ENCODE data around the gene ACSL5. TPM values are rescaled to one million over a fixed set of nuclear protein-coding genes. Genes with fewer than 3 reads are reported as not detected.

The ACSL5 gene, protein sequence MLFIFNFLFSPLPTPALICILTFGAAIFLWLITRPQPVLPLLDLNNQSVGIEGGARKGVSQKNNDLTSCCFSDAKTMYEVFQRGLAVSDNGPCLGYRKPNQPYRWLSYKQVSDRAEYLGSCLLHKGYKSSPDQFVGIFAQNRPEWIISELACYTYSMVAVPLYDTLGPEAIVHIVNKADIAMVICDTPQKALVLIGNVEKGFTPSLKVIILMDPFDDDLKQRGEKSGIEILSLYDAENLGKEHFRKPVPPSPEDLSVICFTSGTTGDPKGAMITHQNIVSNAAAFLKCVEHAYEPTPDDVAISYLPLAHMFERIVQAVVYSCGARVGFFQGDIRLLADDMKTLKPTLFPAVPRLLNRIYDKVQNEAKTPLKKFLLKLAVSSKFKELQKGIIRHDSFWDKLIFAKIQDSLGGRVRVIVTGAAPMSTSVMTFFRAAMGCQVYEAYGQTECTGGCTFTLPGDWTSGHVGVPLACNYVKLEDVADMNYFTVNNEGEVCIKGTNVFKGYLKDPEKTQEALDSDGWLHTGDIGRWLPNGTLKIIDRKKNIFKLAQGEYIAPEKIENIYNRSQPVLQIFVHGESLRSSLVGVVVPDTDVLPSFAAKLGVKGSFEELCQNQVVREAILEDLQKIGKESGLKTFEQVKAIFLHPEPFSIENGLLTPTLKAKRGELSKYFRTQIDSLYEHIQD
- total RNA-seq: not detected in 2 replicates
- 0.31 TPM in 1 of 2 replicates, not detected in the other for polyA plus RNA-seq

DNA sequence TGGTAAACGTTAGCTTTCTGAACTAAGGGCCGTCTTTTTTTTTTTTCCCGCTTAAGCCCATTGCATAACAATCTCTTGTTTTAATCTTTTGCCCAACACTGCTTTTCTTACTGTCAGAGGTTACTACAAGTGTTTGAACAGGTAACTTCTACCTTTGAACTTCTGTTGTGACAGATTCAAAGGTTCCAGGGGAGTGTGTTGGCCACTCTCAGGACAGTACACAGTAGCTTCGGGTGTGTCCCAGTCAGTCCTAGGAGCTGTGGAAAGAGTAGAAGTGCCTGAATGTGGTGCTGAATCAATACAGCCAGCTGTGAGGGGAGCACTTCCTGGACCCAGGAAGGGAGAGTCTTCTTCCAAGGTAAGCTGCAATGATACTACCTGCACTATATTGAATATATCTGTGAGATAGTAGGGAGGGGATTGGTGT is at the start of gene ACSL5:
Gene ACSL5, plus strand, starts transcription at position 205 of the 427 bp plus-strand sequence. CDS start 20,831 bp downstream, outside the sequence.
- H3K4me3 ChIP-seq: no peak within 1 kb of the TSS
- H3K4me1 ChIP-seq (ENCODE audit: low read depth): no peaks in the 10 kb centered on the region
- TF ChIP-seq, protein P1, sequence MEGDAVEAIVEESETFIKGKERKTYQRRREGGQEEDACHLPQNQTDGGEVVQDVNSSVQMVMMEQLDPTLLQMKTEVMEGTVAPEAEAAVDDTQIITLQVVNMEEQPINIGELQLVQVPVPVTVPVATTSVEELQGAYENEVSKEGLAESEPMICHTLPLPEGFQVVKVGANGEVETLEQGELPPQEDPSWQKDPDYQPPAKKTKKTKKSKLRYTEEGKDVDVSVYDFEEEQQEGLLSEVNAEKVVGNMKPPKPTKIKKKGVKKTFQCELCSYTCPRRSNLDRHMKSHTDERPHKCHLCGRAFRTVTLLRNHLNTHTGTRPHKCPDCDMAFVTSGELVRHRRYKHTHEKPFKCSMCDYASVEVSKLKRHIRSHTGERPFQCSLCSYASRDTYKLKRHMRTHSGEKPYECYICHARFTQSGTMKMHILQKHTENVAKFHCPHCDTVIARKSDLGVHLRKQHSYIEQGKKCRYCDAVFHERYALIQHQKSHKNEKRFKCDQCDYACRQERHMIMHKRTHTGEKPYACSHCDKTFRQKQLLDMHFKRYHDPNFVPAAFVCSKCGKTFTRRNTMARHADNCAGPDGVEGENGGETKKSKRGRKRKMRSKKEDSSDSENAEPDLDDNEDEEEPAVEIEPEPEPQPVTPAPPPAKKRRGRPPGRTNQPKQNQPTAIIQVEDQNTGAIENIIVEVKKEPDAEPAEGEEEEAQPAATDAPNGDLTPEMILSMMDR (IDR thresholded peaks at IDR 0.05; ENCODE audit: low read depth, low read length): no peak
- no peak within 1 kb of the TSS for H3K27ac ChIP-seq
- no peak for DNase-seq (ENCODE audit: low read depth in 1 of 2, low spot score in 1 of 2)
- H3K27me3 ChIP-seq: no peaks in the 10 kb centered on the region
- H3K9me3 ChIP-seq (ENCODE audit: low read depth): no peaks in the 10 kb centered on the region
- H3K36me3 ChIP-seq: no peaks in the 10 kb centered on the region

DNA sequence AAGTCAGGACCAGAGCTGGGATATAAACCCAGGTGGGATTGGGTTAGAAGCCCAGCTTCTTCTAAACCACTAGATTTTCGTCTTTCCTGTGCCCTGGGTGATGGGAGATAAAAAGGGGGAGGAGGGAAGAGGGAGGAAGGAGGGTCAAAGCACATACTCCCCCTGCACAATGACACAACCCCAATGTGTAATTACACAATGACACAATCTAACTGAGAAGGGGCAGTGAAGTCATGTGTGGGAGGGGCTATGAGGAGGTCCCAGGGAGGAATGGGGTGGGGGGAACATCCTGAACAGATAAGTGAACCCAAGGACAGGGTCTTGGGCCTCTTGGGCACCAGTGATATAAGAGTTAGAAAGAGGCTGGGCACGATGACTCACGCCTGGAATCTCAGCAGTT is 46.2 kb upstream of the ACSL5 start:
- TF ChIP-seq, protein P1 (IDR thresholded peaks at IDR 0.05; ENCODE audit: low read depth, low read length): no peak
- no peaks in the 10 kb centered on the region for H3K27me3 ChIP-seq
- H3K4me3 ChIP-seq: no peak overlapping the region
- H3K9me3 ChIP-seq (ENCODE audit: low read depth): no peaks in the 10 kb centered on the region
- no peak for DNase-seq (ENCODE audit: low read depth in 1 of 2, low spot score in 1 of 2)
- no peak overlapping the region for H3K27ac ChIP-seq
- H3K36me3 ChIP-seq: no peaks in the 10 kb centered on the region
- H3K4me1 ChIP-seq (ENCODE audit: low read depth): no peaks in the 10 kb centered on the region

DNA sequence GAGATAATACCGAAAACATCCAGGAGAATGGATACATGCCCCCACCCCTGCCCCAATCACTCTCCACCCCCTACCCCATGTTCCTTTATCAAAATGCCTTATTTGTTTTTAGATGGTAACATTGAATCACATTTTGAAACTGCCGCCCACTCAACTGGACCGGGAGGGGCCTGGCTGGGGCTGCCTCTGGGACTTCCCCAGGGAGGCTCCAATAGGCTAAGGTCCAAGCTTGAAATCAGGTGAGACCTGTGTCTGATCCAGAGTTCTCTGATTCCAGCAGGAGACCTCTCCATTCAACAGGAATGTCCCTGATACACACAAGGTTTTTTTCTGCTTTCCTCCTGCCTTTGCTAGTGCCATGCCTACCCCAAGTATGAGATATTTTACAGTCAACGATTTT is 43.8 kb upstream of the ACSL5 start:
- Histone ChIP-seq H3K4me3 (no peak overlapping the region), H3K27me3 (no peaks in the 10 kb centered on the region), H3K9me3 (ENCODE audit: low read depth) (no peaks in the 10 kb centered on the region), H3K36me3 (no peaks in the 10 kb centered on the region), H3K4me1 (ENCODE audit: low read depth) (peaks cover 4% of the 10 kb centered on the region), H3K27ac (no peak overlapping the region)
- TF ChIP-seq, protein P1 (IDR thresholded peaks at IDR 0.05; ENCODE audit: low read depth, low read length): no peak
- no peak for DNase-seq (ENCODE audit: low read depth in 1 of 2, low spot score in 1 of 2)

DNA sequence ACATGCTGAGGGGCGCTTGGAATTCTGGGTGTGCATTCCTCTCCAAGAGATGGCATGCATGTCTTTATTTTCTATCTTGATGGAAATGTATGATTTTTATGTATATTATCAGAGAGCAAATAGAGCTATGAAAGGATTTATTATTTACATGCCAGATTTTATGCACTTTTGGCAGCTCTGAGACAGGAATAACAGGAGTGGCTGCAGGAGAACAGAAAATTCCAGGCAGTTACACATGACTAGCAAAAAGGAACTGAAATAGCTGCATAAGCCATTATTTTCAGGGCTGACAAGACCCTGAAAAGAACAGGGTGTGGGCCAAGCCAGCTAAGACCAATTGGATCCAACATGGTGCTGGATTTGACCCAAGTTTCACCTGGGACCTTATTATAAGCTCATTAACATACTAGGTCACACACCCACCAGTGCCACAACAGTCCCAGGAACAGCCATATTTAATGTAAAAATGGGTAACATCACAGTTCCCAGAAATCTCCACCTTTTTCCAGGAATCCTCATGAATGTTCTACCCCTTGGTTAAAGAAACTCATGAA is 43.2 kb upstream of the ACSL5 start:
- no peaks in the 10 kb centered on the region for H3K27me3 ChIP-seq
- peaks cover 9% of the 10 kb centered on the region for H3K4me1 ChIP-seq (ENCODE audit: low read depth)
- no peak overlapping the region for H3K27ac ChIP-seq
- H3K9me3 ChIP-seq (ENCODE audit: low read depth): no peaks in the 10 kb centered on the region
- no peaks in the 10 kb centered on the region for H3K36me3 ChIP-seq
- no peak for DNase-seq (ENCODE audit: low read depth in 1 of 2, low spot score in 1 of 2)
- TF ChIP-seq, protein P1 (IDR thresholded peaks at IDR 0.05; ENCODE audit: low read depth, low read length): no peak
- no peak overlapping the region for H3K4me3 ChIP-seq

DNA sequence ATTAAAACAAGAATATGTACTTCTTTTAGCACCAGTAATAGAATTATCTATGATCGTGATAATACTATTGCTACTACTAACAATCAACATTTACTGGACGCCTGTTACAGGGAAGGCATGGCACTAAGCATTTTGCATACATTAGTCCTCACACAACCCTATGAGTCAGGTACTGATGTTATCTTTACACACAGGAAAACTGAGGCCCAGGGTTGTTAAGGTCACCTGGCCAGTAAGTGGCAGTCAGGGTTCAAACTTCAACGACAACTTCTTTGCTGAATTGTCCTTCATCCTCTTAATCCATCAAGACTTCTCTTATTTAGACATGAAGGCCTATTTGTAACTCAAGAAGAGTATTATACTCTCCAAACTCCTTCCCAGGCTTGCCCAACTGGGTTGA is 41.9 kb upstream of the ACSL5 start:
- no peak for DNase-seq (ENCODE audit: low read depth in 1 of 2, low spot score in 1 of 2)
- Histone ChIP-seq H3K27ac (no peak overlapping the region), H3K36me3 (no peaks in the 10 kb centered on the region), H3K27me3 (no peaks in the 10 kb centered on the region), H3K9me3 (ENCODE audit: low read depth) (no peaks in the 10 kb centered on the region), H3K4me1 (ENCODE audit: low read depth) (peaks cover 9% of the 10 kb centered on the region), H3K4me3 (no peak overlapping the region)
- TF ChIP-seq, protein P1 (IDR thresholded peaks at IDR 0.05; ENCODE audit: low read depth, low read length): no peak

Measured in cardiac muscle cell (in vitro differentiated cells and primary cell).